CD4-positive, alpha-beta memory T cell (primary cell): ENCODE data around the gene SUSD4. TPM values are rescaled to one million over a fixed set of nuclear protein-coding genes. Genes with fewer than 3 reads are reported as not detected.

Experiments used
- CTCF ChIA-PET: fragments of 350-600 bp; sonication (Branson Sonifier 250); formaldehyde crosslinking; loops from one replicate; lab custom pipeline; 2021; ENCODE audit warnings: inconsistent platforms; ENCODE audit not compliant: partially characterized antibody; lab: Charles Lee
- POLR2A ChIA-PET: fragments of 350-600 bp; sonication (Branson Sonifier 250); formaldehyde crosslinking; loops from one replicate; lab custom pipeline; 2021; ENCODE audit not compliant: partially characterized antibody; lab: Charles Lee
- DNase-seq, 5 donors: peaks; one replicate each; pipeline versions ENCODE4 v3.0.0 to v3.0.0-alpha.2; 2020 to 2022; ENCODE audit warnings: mixed read lengths in 1 of 5
- H3K27ac ChIP-seq: one replicate; pipeline ENCODE4 v1.7.0; 2013; ENCODE audit warnings: low read depth, low read length
- H3K27me3 ChIP-seq: 2 replicates; pipeline ENCODE4 v1.7.0; 2013; ENCODE audit warnings: mild to moderate bottlenecking, low read length, moderate library complexity; ENCODE audit not compliant: insufficient read depth
- H3K36me3 ChIP-seq: 2 replicates; pipeline ENCODE4 v1.7.0; 2013; ENCODE audit warnings: mild to moderate bottlenecking, low read length, moderate library complexity; ENCODE audit not compliant: insufficient read depth
- H3K4me1 ChIP-seq: 2 replicates; pipeline ENCODE4 v1.7.0; 2013; ENCODE audit warnings: mild to moderate bottlenecking, low read length, moderate library complexity; ENCODE audit not compliant: insufficient read depth
- H3K4me3 ChIP-seq, 2 donors: one replicate each; pipeline ENCODE4 v1.7.0; 2013; ENCODE audit warnings: low read length in 2 of 2, mild to moderate bottlenecking in 1 of 2
- H3K9me3 ChIP-seq, 2 donors: one replicate each; pipeline ENCODE4 v1.7.0; 2013; ENCODE audit warnings: low read length in 2 of 2, control low read depth in 1 of 2; ENCODE audit not compliant: control insufficient read depth in 1 of 2
- H3K27ac Mint-ChIP-seq, 7 donors: one replicate each; pipeline ENCODE4 v1.8.0; 2020 to 2021; ENCODE audit warnings: mixed read lengths in 7 of 7, mild to moderate bottlenecking in 6 of 7, inconsistent platforms in 3 of 7, moderate library complexity in 3 of 7
- H3K27me3 Mint-ChIP-seq, 2 donors: one replicate each; pipeline ENCODE4 v1.8.0; 2020 to 2021; ENCODE audit warnings: mixed read lengths in 2 of 2
- H3K36me3 Mint-ChIP-seq, 2 donors: one replicate each; pipeline ENCODE4 v1.8.0; 2020 to 2021; ENCODE audit warnings: mixed read lengths in 2 of 2, inconsistent platforms in 1 of 2, mild to moderate bottlenecking in 1 of 2
- H3K4me1 Mint-ChIP-seq, 4 donors: one replicate each; pipeline ENCODE4 v1.8.0; 2020 to 2021; ENCODE audit warnings: mixed read lengths in 4 of 4, mild to moderate bottlenecking in 1 of 4
- H3K4me3 Mint-ChIP-seq, 8 donors: one replicate each; pipeline ENCODE4 v1.8.0; 2020 to 2021; ENCODE audit warnings: mixed read lengths in 8 of 8, mild to moderate bottlenecking in 7 of 8, moderate library complexity in 6 of 8, inconsistent platforms in 3 of 8
- H3K9me3 Mint-ChIP-seq, 8 donors: one replicate each; pipeline ENCODE4 v1.8.0; 2020 to 2021; ENCODE audit warnings: mixed read lengths in 8 of 8, mild to moderate bottlenecking in 5 of 8, inconsistent platforms in 3 of 8, moderate library complexity in 1 of 8
- intact Hi-C: fragments of 100-400 bp; cut with micrococcal nuclease; formaldehyde crosslinking; loops from one replicate; pipeline ENCODE4 v1.15.1; 2023
- polyA plus RNA-seq, 2 donors: library from polyadenylated mRNA; unstranded; fragments of 300-500 nt; fragmentation: Illumina TruSeq; gene quantifications; one replicate each; pipeline ENCODE4 v1.2.3, GENCODE V29; 2021
- total RNA-seq, 2 experiments: library from RNA; stranded (reverse); gene quantifications; one replicate each; pipeline ENCODE4 v1.2.3, GENCODE V29; 2021

SUSD4 gene
- total and polyA plus RNA-seq, 4 experiments from 2014 or later, result 2.9 to 18.5 (median 6.2) TPM

GRCh38 chr1:223348439-223348838 lies 15.5 kb downstream of the SUSD4 start:
- Histone ChIP-seq H3K36me3 (no peaks in the 10 kb centered on the region), H3K27me3 (no peaks in the 10 kb centered on the region), H3K9me3 (no peaks in the 10 kb centered on the region), H3K4me1 (no peaks in the 10 kb centered on the region), H3K4me3 (no peak overlapping the region), H3K27ac (no peak overlapping the region)
- ChIA-PET CTCF (interaction anchor here (1.2 kb wide), 1 partner anchor 205 kb away, joined by 3 read pairs; the partner anchor contains the start of gene TLR5), POLR2A (no interaction called here)
- no peaks in the 10 kb centered on the region for H3K36me3 Mint-ChIP-seq
- H3K9me3 Mint-ChIP-seq, result no peaks in the 10 kb centered on the region
- no peak overlapping the region for H3K4me3 Mint-ChIP-seq
- no peak for DNase-seq
- intact Hi-C loops, result no loop called here
- peaks cover 0 to 6% (median 0%) of the 10 kb centered on the region in 4 donors for H3K4me1 Mint-ChIP-seq
- no peak overlapping the region for H3K27ac Mint-ChIP-seq
- no peaks in the 10 kb centered on the region for H3K27me3 Mint-ChIP-seq

GRCh38 chr1:223347583-223347982 lies 16.4 kb downstream of the SUSD4 start:
- Histone ChIP-seq H3K4me3 (no peak overlapping the region), H3K27me3 (no peaks in the 10 kb centered on the region), H3K9me3 (no peaks in the 10 kb centered on the region), H3K36me3 (no peaks in the 10 kb centered on the region), H3K27ac (no peak overlapping the region), H3K4me1 (no peaks in the 10 kb centered on the region)
- POLR2A ChIA-PET, result no interaction called here
- no peak overlapping the region for H3K4me3 Mint-ChIP-seq
- no peaks in the 10 kb centered on the region for H3K36me3 Mint-ChIP-seq
- intact Hi-C loops, result no loop called here
- no peaks in the 10 kb centered on the region for H3K9me3 Mint-ChIP-seq
- no peak for DNase-seq
- no peaks in the 10 kb centered on the region for H3K27me3 Mint-ChIP-seq
- CTCF ChIA-PET, result no interaction called here
- peaks cover 0 to 6% (median 0%) of the 10 kb centered on the region in 4 donors for H3K4me1 Mint-ChIP-seq
- no peak overlapping the region for H3K27ac Mint-ChIP-seq

GRCh38 chr1:223346311-223346710 lies 17.7 kb downstream of the SUSD4 start:
- H3K27me3 Mint-ChIP-seq, result no peaks in the 10 kb centered on the region
- H3K36me3 Mint-ChIP-seq, result no peaks in the 10 kb centered on the region
- no peaks in the 10 kb centered on the region for H3K9me3 Mint-ChIP-seq
- ChIA-PET POLR2A (no interaction called here), CTCF (no interaction called here)
- Histone ChIP-seq H3K36me3 (no peaks in the 10 kb centered on the region), H3K9me3 (no peaks in the 10 kb centered on the region), H3K27me3 (no peaks in the 10 kb centered on the region), H3K4me1 (no peaks in the 10 kb centered on the region), H3K27ac (no peak overlapping the region), H3K4me3 (no peak overlapping the region)
- no peak overlapping the region for H3K4me3 Mint-ChIP-seq
- no peak for DNase-seq
- intact Hi-C loops, result no loop called here
- no peak overlapping the region for H3K27ac Mint-ChIP-seq
- H3K4me1 Mint-ChIP-seq, result peaks cover 0 to 6% (median 0%) of the 10 kb centered on the region in 4 donors

GRCh38 chr1:223345720-223346119 lies 18.3 kb downstream of the SUSD4 start:
- Histone ChIP-seq H3K36me3 (no peaks in the 10 kb centered on the region), H3K4me1 (no peaks in the 10 kb centered on the region), H3K9me3 (no peaks in the 10 kb centered on the region), H3K4me3 (no peak overlapping the region), H3K27me3 (no peaks in the 10 kb centered on the region), H3K27ac (no peak overlapping the region)
- CTCF ChIA-PET, result no interaction called here
- Mint-ChIP-seq H3K27me3 (no peaks in the 10 kb centered on the region), H3K27ac (no peak overlapping the region), H3K9me3 (no peaks in the 10 kb centered on the region), H3K4me1 (peaks cover 0 to 6% (median 0%) of the 10 kb centered on the region in 4 donors), H3K36me3 (no peaks in the 10 kb centered on the region), H3K4me3 (no peak overlapping the region)
- intact Hi-C loops, result no loop called here
- DNase-seq, result no peak
- POLR2A ChIA-PET, result no interaction called here

GRCh38 chr1:223344491-223344890 lies 19.5 kb downstream of the SUSD4 start:
- Histone ChIP-seq H3K27ac (no peak overlapping the region), H3K4me3 (no peak overlapping the region), H3K36me3 (no peaks in the 10 kb centered on the region), H3K9me3 (no peaks in the 10 kb centered on the region), H3K27me3 (no peaks in the 10 kb centered on the region), H3K4me1 (no peaks in the 10 kb centered on the region)
- H3K9me3 Mint-ChIP-seq, result no peaks in the 10 kb centered on the region
- intact Hi-C loops, result no loop called here
- H3K36me3 Mint-ChIP-seq, result no peaks in the 10 kb centered on the region
- ChIA-PET POLR2A (no interaction called here), CTCF (no interaction called here)
- no peak overlapping the region for H3K4me3 Mint-ChIP-seq
- no peak for DNase-seq
- no peaks in the 10 kb centered on the region for H3K27me3 Mint-ChIP-seq
- no peak overlapping the region for H3K27ac Mint-ChIP-seq
- no peaks in the 10 kb centered on the region for H3K4me1 Mint-ChIP-seq

- ChIA-PET CTCF (no interaction called here), POLR2A (no interaction called here)
- Mint-ChIP-seq H3K36me3 (peaks cover 0 to 5% of the 10 kb centered on the region in 2 donors), H3K9me3 (no peaks in the 10 kb centered on the region), H3K4me1 (peaks cover 0 to 2% (median 0%) of the 10 kb centered on the region in 4 donors), H3K27ac (no peak overlapping the region), H3K27me3 (no peaks in the 10 kb centered on the region), H3K4me3 (no peak overlapping the region)
- no peaks in the 10 kb centered on the region for H3K9me3 ChIP-seq
- H3K4me3 ChIP-seq, result no peak overlapping the region
- DNase-seq, result no peak
- no peaks in the 10 kb centered on the region for H3K27me3 ChIP-seq
- no peaks in the 10 kb centered on the region for H3K36me3 ChIP-seq
- intact Hi-C loops, result no loop called here
- H3K4me1 ChIP-seq, result no peaks in the 10 kb centered on the region
- H3K27ac ChIP-seq, result no peak overlapping the region
These were observed 20.3 kb downstream of the SUSD4 start for GRCh38 chr1:223343692-223344091.

- Mint-ChIP-seq H3K4me1 (peaks cover 0 to 4% (median 0%) of the 10 kb centered on the region in 4 donors), H3K27ac (no peak overlapping the region), H3K27me3 (no peaks in the 10 kb centered on the region), H3K36me3 (peaks cover 0 to 8% of the 10 kb centered on the region in 2 donors), H3K9me3 (no peaks in the 10 kb centered on the region), H3K4me3 (no peak overlapping the region)
- no peak for DNase-seq
- Histone ChIP-seq H3K4me3 (no peak overlapping the region), H3K36me3 (no peaks in the 10 kb centered on the region), H3K27ac (no peak overlapping the region), H3K27me3 (no peaks in the 10 kb centered on the region), H3K9me3 (no peaks in the 10 kb centered on the region), H3K4me1 (no peaks in the 10 kb centered on the region)
- intact Hi-C loops, result no loop called here
- POLR2A ChIA-PET, result no interaction called here
- CTCF ChIA-PET, result no interaction called here
These were observed 22.9 kb downstream of the SUSD4 start for GRCh38 chr1:223341121-223341520.

GRCh38 chr1:223340637-223341036 lies 23.3 kb downstream of the SUSD4 start:
- Mint-ChIP-seq H3K27ac (no peak overlapping the region), H3K27me3 (no peaks in the 10 kb centered on the region), H3K9me3 (no peaks in the 10 kb centered on the region), H3K4me3 (no peak overlapping the region), H3K36me3 (peaks cover 0 to 10% of the 10 kb centered on the region in 2 donors), H3K4me1 (peaks cover 0 to 4% (median 0%) of the 10 kb centered on the region in 4 donors)
- H3K4me3 ChIP-seq, result no peak overlapping the region
- no peak overlapping the region for H3K27ac ChIP-seq
- CTCF ChIA-PET, result no interaction called here
- no peaks in the 10 kb centered on the region for H3K36me3 ChIP-seq
- no peaks in the 10 kb centered on the region for H3K4me1 ChIP-seq
- intact Hi-C loops, result no loop called here
- no peaks in the 10 kb centered on the region for H3K27me3 ChIP-seq
- POLR2A ChIA-PET, result no interaction called here
- H3K9me3 ChIP-seq, result no peaks in the 10 kb centered on the region
- no peak for DNase-seq
